Lower lobe of right lung (tissue), 2 donors: ENCODE measurements around the gene P4HA1. TPM values are rescaled to one million over a fixed set of nuclear protein-coding genes. Genes with fewer than 3 reads are reported as not detected.

ENCODE experiments used
- ATAC-seq, 2 donors: fragments of 200-7000 bp; cut with Tn5 transposase; one replicate each; pipeline ENCODE4 v1.9.1; 2020 to 2022; ENCODE audit warnings: mild to moderate bottlenecking in 2 of 2, moderate library complexity in 2 of 2
- DNase-seq: peaks from one replicate; pipeline ENCODE4 v3.0.0-alpha.2; 2020
- H3K27ac ChIP-seq: fragments of 200-600 bp; one replicate; pipeline ENCODE4 v1.8.0; 2022
- H3K27me3 ChIP-seq: fragments of 200-600 bp; one replicate; pipeline ENCODE4 v1.8.0; 2022; ENCODE audit warnings: low read depth
- H3K36me3 ChIP-seq: fragments of 200-600 bp; one replicate; pipeline ENCODE4 v1.8.0; 2022; ENCODE audit warnings: mild to moderate bottlenecking
- H3K4me1 ChIP-seq: fragments of 200-600 bp; one replicate; pipeline ENCODE4 v1.8.0; 2022
- H3K4me3 ChIP-seq: fragments of 200-600 bp; one replicate; pipeline ENCODE4 v1.8.0; 2022; ENCODE audit warnings: mild to moderate bottlenecking
- H3K9me3 ChIP-seq: fragments of 200-600 bp; one replicate; pipeline ENCODE4 v1.8.0; 2022
- intact Hi-C: fragments of 100-400 bp; cut with DNase I; formaldehyde crosslinking; loops from one replicate; pipeline ENCODE4 v1.11.0; 2022
- total RNA-seq: library from RNA; stranded (reverse); fragmentation: NEBNext Ultra II Directional; extraction: Animal tissue kit (Norgen Biotek cat#: 25700); gene quantifications from one replicate; pipeline ENCODE4 v1.2.1, GENCODE V29; 2021
- TF ChIP-seq, protein P1 (sequence below): fragments of 200-600 bp; IDR thresholded peaks from one replicate; pipeline ENCODE4 v1.8.0; 2022; ENCODE audit warnings: antibody characterized with exemption, mild to moderate bottlenecking
- donor health status: DM: no; HTN: yes; CAD: no; lungs with severe emphysema.

P4HA1 gene
- total RNA-seq, 1 donor from 2014 or later = 59.9 TPM

DNA sequence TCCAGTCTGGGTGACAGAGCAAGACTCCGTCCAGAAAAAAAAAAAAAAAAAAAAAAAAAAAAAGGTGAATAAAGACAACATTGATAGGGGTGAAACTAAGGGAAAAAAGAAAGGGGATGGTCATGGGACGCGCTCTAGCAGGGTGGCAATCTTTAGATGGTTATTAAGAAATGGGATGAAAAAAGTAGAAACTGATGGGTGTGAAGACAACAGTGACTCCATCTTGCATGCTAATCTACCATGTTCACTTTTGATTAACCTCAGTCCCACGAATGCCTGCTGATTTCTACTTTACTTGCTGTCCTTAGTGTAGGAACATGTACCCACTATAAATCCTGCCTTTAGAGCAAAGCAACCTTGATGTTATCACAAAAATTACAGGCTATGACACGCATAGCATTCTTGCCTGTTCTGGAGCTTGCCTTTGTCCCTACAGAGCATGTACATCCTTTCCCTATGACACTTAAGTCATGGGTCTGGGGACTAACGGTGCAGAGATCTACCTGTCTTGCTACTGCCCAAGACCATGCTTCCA, 38.5 kb downstream of the P4HA1 start:
- Histone ChIP-seq H3K27me3 (no peaks in the 10 kb centered on the region), H3K27ac (no peak overlapping the region), H3K36me3 (peaks cover 52% of the 10 kb centered on the region), H3K9me3 (no peaks in the 10 kb centered on the region), H3K4me1 (no peaks in the 10 kb centered on the region), H3K4me3 (no peak overlapping the region)
- TF ChIP-seq, protein P1, sequence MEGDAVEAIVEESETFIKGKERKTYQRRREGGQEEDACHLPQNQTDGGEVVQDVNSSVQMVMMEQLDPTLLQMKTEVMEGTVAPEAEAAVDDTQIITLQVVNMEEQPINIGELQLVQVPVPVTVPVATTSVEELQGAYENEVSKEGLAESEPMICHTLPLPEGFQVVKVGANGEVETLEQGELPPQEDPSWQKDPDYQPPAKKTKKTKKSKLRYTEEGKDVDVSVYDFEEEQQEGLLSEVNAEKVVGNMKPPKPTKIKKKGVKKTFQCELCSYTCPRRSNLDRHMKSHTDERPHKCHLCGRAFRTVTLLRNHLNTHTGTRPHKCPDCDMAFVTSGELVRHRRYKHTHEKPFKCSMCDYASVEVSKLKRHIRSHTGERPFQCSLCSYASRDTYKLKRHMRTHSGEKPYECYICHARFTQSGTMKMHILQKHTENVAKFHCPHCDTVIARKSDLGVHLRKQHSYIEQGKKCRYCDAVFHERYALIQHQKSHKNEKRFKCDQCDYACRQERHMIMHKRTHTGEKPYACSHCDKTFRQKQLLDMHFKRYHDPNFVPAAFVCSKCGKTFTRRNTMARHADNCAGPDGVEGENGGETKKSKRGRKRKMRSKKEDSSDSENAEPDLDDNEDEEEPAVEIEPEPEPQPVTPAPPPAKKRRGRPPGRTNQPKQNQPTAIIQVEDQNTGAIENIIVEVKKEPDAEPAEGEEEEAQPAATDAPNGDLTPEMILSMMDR = no peak
- no peak for ATAC-seq
- intact Hi-C loops = no loop called here
- DNase-seq = no peak

DNA sequence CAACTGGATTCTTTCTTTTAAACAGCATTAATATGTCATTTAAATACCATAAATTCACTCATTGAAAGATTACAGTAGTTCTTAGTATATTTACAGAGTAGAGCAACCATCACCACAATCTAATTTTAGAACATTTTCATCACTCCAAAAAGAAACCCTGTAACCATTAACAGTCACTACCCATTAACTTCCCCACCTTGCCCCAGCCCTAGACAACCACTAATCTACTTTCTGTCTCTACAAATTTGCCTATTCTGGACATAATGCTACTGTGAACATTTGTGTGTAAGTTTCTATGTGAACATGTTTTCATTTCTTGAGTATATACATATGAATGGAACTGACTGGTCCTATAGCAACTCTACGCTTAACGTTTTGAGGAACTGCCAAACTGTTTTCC, 42.4 kb downstream of the P4HA1 start:
- DNase-seq = no peak
- Histone ChIP-seq H3K27ac (no peak overlapping the region), H3K36me3 (peaks cover 79% of the 10 kb centered on the region)

DNA sequence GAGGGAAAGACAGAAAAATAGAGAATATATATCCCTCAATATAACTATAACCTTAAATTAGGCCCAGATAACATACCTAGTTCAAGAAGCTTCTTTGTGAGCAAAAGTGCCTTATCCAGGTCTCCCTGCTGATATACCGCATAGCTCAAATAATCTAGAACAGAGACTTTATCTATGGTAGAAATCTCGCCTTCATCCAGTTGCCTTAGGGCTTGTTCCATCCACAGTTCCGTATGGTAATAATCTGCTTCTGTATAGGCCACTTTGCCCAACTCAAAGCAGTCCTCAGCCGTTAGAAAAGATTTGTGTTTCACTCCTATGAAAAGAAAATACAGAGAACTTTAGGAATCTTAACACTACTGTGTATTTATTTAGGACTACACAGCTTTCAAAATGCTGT, 43.4 kb downstream of the P4HA1 start:
- Histone ChIP-seq H3K36me3 (peaks cover 88% of the 10 kb centered on the region), H3K27me3 (no peaks in the 10 kb centered on the region), H3K4me1 (no peaks in the 10 kb centered on the region), H3K27ac (no peak overlapping the region), H3K9me3 (no peaks in the 10 kb centered on the region), H3K4me3 (no peak overlapping the region)
- DNase-seq (no peak), ATAC-seq (no peak)
- TF ChIP-seq, protein P1 = no peak
- intact Hi-C loops = no loop called here

More for the DNA sequence above, 42.4 kb downstream of the P4HA1 start:
- intact Hi-C loops = no loop called here
- ATAC-seq = no peak
- no peaks in the 10 kb centered on the region for H3K4me1 ChIP-seq
- H3K9me3 ChIP-seq = no peaks in the 10 kb centered on the region
- TF ChIP-seq, protein P1 = no peak
- H3K27me3 ChIP-seq = no peaks in the 10 kb centered on the region
- H3K4me3 ChIP-seq = no peak overlapping the region

DNA sequence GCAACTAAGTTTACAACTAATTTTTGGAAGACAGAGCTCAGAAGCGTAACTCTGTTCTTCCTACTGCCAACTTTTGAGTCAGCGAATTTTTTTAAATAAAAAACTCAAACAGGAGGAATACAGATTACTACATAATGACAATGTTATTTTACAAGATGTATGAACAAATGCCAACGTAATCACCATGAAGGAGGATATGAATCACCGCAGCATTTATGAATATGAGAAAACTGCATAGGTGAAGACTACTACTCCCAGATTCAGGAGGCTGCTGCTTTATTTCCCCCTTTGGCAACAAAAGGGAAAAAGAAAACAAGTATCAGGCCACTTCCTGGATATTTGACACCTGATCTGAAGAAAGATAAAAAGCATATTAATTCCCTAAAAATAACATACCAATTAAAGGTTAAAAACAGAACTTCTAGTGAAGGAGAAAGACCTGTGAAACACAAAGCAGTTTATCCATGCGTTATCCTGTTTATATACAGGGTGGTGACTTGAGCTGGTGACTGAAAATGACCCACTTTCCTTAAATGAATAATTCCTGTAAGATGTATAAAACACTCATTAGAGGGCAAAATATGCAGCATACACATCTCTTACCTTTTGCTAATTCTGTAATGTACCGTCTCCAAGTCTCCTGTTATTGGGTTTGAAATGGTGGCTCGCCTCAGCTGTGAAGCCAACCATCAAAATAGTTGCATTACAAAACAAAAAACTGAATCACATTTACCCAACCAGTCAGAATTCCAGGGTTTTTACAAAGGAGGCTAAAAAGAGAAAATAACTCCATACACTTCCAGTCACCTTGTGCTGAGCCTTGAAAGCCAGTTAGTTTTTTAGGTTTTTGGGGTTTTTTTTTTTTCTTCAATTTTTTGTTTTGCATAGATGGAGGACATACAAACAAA, 52.0 kb downstream of the P4HA1 start:
- intact Hi-C loops = no loop called here
- no peak for ATAC-seq
- TF ChIP-seq, protein P1 = no peak
- Histone ChIP-seq H3K4me3 (no peak overlapping the region), H3K4me1 (peaks cover 6% of the 10 kb centered on the region), H3K27ac (no peak overlapping the region), H3K27me3 (no peaks in the 10 kb centered on the region), H3K9me3 (no peaks in the 10 kb centered on the region), H3K36me3 (peaks cover 76% of the 10 kb centered on the region)
- DNase-seq = no peak

DNA sequence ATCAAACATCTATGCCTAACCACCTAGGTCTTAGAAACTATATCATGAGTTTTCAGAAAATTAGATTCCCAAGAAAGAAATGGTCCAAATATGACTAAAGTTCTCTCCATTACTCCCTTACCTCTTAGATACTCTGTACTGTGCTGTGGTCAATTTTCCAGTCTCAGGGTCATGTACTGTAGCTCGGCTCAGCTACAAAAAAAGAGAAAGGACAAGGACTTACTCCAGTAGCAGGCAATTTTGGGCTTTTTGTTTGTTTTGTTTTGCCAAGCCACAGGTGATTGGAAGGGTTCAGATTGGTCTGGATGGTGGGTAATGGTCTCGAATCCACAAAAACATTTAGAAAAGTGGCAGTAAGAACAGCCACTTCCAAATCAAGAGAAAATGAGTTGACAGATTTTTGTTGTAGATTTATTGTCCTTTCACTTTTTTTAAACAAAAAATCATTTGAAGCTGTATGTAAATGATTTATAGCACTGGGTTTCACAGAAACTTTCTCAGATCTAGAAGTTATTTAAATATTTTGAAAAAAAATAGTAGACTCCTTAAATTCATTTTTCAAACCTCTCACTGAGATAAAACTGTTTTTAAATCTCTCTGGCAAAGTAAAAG, 52.8 kb downstream of the P4HA1 start:
- H3K27ac ChIP-seq = no peak overlapping the region
- ATAC-seq = no peak
- intact Hi-C loops = no loop called here

More for the DNA sequence above, 52.8 kb downstream of the P4HA1 start:
- no peaks in the 10 kb centered on the region for H3K9me3 ChIP-seq
- no peaks in the 10 kb centered on the region for H3K27me3 ChIP-seq
- TF ChIP-seq, protein P1 = no peak
- peaks cover 75% of the 10 kb centered on the region for H3K36me3 ChIP-seq
- no peak for DNase-seq
- peaks cover 6% of the 10 kb centered on the region for H3K4me1 ChIP-seq
- H3K4me3 ChIP-seq = no peak overlapping the region
